ENCODE results near the gene FAM193B. TPM values are rescaled to one million over a fixed set of nuclear protein-coding genes. Genes with fewer than 3 reads are reported as not detected.

FAM193B gene
- total and polyA plus RNA-seq, 4 donors: 14.3 to 31.8 (median 15.8) TPM

DNA sequence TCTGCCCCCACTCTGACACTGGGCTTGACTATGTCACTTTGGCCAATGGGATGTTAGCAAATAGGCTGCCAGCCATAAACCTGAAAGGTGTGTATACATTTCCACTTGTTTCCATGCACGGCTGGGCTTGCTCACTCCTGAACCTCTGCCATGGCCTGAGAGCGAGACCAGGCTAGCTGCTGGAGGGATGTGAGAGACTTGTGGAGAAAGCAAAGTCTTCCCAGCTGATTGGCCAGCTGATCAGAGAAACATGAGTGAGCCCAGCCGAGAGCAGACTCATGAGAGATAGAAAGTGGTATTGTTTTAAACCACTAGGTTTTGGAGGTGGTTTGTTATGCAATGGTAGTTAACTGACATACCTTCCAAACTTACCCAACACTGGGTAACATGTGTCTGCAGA, 13.9 kb downstream of the FAM193B start:
- DNase-seq (ENCODE audit: low spot score): no peak
- H3K36me3 ChIP-seq (ENCODE audit: control insufficient read depth in 4 of 4, insufficient read depth in 3 of 4, low read depth in 1 of 4, low read length in 3 of 4): peaks cover 9 to 19% (median 17%) of the 10 kb centered on the region in 4 donors
- WGBS: 86% methylated on average over 3 of the region's 3 CpGs
- no peak overlapping the region for H3K27ac ChIP-seq (ENCODE audit: low read depth in 1 of 2, low read length in 2 of 2)
- H3K4me3 ChIP-seq (ENCODE audit: low read depth in 1 of 3, low read length in 3 of 3): no peak overlapping the region
- H3K27me3 ChIP-seq (ENCODE audit: control insufficient read depth in 4 of 4, insufficient read depth in 4 of 4, low read length in 3 of 4): no peaks in the 10 kb centered on the region
- H3K4me1 ChIP-seq (ENCODE audit: control insufficient read depth in 4 of 4, insufficient read depth in 4 of 4, low read length in 3 of 4): peaks cover 0 to 5% (median 3%) of the 10 kb centered on the region in 4 donors
- no peak overlapping the region for H3K9ac ChIP-seq (ENCODE audit: low read depth in 1 of 2, low read length in 2 of 2)
- TF ChIP-seq, protein P1, sequence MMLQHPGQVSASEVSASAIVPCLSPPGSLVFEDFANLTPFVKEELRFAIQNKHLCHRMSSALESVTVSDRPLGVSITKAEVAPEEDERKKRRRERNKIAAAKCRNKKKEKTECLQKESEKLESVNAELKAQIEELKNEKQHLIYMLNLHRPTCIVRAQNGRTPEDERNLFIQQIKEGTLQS (IDR thresholded peaks at IDR 0.05): no peak
- no peaks in the 10 kb centered on the region for H3K9me3 ChIP-seq (ENCODE audit: control insufficient read depth in 4 of 4, low read length in 3 of 4)

DNA sequence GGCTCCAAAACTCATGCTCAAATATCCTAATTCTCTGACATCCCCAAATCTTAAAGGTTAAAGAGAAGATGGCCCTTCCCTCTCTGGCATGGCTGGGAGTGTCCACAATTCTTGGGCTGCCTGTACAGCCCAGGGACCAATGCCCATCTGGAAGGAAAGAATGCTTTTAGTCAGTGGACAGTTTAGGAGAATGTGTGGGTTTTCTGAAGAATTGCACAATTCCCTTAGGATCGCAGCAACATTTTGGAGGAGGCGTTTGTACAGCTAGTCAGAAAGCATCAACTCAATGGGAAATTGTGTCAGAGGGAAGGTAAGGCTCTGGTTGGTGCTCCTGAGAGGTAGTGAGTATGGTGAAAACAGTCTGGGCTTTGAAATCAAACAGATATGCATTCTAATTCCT, 15.0 kb downstream of the FAM193B start:
- Histone ChIP-seq H3K4me3 (ENCODE audit: low read depth in 1 of 3, low read length in 3 of 3) (no peak overlapping the region), H3K9me3 (ENCODE audit: control insufficient read depth in 4 of 4, low read length in 3 of 4) (no peaks in the 10 kb centered on the region), H3K27ac (ENCODE audit: low read depth in 1 of 2, low read length in 2 of 2) (no peak overlapping the region), H3K27me3 (ENCODE audit: control insufficient read depth in 4 of 4, insufficient read depth in 4 of 4, low read length in 3 of 4) (no peaks in the 10 kb centered on the region), H3K36me3 (ENCODE audit: control insufficient read depth in 4 of 4, insufficient read depth in 3 of 4, low read depth in 1 of 4, low read length in 3 of 4) (peaks cover 9 to 19% (median 17%) of the 10 kb centered on the region in 4 donors), H3K4me1 (ENCODE audit: control insufficient read depth in 4 of 4, insufficient read depth in 4 of 4, low read length in 3 of 4) (peaks cover 2 to 16% (median 9%) of the 10 kb centered on the region in 4 donors), H3K9ac (ENCODE audit: low read depth in 1 of 2, low read length in 2 of 2) (no peak overlapping the region)
- TF ChIP-seq YY1 (IDR thresholded peaks at IDR 0.05): no peak
- TF ChIP-seq, protein P2, sequence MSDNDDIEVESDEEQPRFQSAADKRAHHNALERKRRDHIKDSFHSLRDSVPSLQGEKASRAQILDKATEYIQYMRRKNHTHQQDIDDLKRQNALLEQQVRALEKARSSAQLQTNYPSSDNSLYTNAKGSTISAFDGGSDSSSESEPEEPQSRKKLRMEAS (IDR thresholded peaks at IDR 0.05): no peak
- no peak for TF ChIP-seq RAD21 (IDR thresholded peaks at IDR 0.05)
- DNase-seq (ENCODE audit: low spot score): no peak
- WGBS: 86% methylated on average over 2 of the region's 2 CpGs

DNA sequence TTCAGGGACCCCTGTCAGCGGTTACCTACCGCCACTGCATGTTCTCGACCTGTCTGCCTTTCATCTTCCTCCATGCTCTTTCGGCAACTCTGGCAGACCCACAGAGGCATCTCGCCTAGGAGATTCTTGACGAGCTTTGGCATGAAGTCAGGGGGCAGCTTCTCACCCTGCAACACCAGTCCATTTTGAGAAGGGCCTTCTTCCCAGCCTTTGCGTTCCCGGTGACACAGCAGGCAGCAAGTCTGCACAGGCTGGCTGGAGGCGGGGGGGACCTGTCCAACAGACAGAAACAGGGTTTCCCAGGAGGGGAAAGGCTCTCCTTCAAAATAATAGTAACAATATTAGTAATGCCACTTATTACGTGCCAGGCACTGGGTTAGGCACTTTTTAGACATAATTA, 15.5 kb downstream of the FAM193B start:
- H3K9ac ChIP-seq (ENCODE audit: low read depth in 1 of 2, low read length in 2 of 2): no peak overlapping the region
- peaks cover 2 to 15% (median 12%) of the 10 kb centered on the region in 4 donors for H3K4me1 ChIP-seq (ENCODE audit: control insufficient read depth in 4 of 4, insufficient read depth in 4 of 4, low read length in 3 of 4)
- H3K36me3 ChIP-seq (ENCODE audit: control insufficient read depth in 4 of 4, insufficient read depth in 3 of 4, low read depth in 1 of 4, low read length in 3 of 4): peaks cover 9 to 21% (median 17%) of the 10 kb centered on the region in 4 donors
- no peak overlapping the region for H3K4me3 ChIP-seq (ENCODE audit: low read depth in 1 of 3, low read length in 3 of 3)
- no peak overlapping the region for H3K27ac ChIP-seq (ENCODE audit: low read depth in 1 of 2, low read length in 2 of 2)
- DNase-seq (ENCODE audit: low spot score): no peak
- no peak for TF ChIP-seq RAD21 (IDR thresholded peaks at IDR 0.05)
- no peak for TF ChIP-seq SP1 (IDR thresholded peaks at IDR 0.05)
- no peak for TF ChIP-seq FOXA2 (IDR thresholded peaks at IDR 0.05)
- TF ChIP-seq, protein P3, sequence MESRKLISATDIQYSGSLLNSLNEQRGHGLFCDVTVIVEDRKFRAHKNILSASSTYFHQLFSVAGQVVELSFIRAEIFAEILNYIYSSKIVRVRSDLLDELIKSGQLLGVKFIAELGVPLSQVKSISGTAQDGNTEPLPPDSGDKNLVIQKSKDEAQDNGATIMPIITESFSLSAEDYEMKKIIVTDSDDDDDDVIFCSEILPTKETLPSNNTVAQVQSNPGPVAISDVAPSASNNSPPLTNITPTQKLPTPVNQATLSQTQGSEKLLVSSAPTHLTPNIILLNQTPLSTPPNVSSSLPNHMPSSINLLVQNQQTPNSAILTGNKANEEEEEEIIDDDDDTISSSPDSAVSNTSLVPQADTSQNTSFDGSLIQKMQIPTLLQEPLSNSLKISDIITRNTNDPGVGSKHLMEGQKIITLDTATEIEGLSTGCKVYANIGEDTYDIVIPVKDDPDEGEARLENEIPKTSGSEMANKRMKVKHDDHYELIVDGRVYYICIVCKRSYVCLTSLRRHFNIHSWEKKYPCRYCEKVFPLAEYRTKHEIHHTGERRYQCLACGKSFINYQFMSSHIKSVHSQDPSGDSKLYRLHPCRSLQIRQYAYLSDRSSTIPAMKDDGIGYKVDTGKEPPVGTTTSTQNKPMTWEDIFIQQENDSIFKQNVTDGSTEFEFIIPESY (IDR thresholded peaks at IDR 0.05): no peak
- no peak for TF ChIP-seq HNF4G (IDR thresholded peaks at IDR 0.05)
- TF ChIP-seq HNF4A (conservative IDR thresholded peaks at IDR 0.05): no peak
- no peak for TF ChIP-seq EGR1 (IDR thresholded peaks at IDR 0.05; ENCODE audit: low read depth in 2 of 2)
- TF ChIP-seq, protein P1 (IDR thresholded peaks at IDR 0.05): no peak
- TF ChIP-seq, protein P4, sequence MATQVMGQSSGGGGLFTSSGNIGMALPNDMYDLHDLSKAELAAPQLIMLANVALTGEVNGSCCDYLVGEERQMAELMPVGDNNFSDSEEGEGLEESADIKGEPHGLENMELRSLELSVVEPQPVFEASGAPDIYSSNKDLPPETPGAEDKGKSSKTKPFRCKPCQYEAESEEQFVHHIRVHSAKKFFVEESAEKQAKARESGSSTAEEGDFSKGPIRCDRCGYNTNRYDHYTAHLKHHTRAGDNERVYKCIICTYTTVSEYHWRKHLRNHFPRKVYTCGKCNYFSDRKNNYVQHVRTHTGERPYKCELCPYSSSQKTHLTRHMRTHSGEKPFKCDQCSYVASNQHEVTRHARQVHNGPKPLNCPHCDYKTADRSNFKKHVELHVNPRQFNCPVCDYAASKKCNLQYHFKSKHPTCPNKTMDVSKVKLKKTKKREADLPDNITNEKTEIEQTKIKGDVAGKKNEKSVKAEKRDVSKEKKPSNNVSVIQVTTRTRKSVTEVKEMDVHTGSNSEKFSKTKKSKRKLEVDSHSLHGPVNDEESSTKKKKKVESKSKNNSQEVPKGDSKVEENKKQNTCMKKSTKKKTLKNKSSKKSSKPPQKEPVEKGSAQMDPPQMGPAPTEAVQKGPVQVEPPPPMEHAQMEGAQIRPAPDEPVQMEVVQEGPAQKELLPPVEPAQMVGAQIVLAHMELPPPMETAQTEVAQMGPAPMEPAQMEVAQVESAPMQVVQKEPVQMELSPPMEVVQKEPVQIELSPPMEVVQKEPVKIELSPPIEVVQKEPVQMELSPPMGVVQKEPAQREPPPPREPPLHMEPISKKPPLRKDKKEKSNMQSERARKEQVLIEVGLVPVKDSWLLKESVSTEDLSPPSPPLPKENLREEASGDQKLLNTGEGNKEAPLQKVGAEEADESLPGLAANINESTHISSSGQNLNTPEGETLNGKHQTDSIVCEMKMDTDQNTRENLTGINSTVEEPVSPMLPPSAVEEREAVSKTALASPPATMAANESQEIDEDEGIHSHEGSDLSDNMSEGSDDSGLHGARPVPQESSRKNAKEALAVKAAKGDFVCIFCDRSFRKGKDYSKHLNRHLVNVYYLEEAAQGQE (IDR thresholded peaks at IDR 0.05): no peak
- TF ChIP-seq, protein P5, sequence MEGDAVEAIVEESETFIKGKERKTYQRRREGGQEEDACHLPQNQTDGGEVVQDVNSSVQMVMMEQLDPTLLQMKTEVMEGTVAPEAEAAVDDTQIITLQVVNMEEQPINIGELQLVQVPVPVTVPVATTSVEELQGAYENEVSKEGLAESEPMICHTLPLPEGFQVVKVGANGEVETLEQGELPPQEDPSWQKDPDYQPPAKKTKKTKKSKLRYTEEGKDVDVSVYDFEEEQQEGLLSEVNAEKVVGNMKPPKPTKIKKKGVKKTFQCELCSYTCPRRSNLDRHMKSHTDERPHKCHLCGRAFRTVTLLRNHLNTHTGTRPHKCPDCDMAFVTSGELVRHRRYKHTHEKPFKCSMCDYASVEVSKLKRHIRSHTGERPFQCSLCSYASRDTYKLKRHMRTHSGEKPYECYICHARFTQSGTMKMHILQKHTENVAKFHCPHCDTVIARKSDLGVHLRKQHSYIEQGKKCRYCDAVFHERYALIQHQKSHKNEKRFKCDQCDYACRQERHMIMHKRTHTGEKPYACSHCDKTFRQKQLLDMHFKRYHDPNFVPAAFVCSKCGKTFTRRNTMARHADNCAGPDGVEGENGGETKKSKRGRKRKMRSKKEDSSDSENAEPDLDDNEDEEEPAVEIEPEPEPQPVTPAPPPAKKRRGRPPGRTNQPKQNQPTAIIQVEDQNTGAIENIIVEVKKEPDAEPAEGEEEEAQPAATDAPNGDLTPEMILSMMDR (IDR thresholded peaks at IDR 0.05; ENCODE audit: low read depth, low read length, missing input control): no peak
- TF ChIP-seq RXRA (IDR thresholded peaks at IDR 0.05): no peak
- TF ChIP-seq NR2F2 (IDR thresholded peaks at IDR 0.05): no peak
- TF ChIP-seq, protein P2 (IDR thresholded peaks at IDR 0.05): no peak
- no peak for TF ChIP-seq GABPA (IDR thresholded peaks at IDR 0.05 in 1 of 2, conservative IDR thresholded peaks at IDR 0.05 in 1 of 2)
- no peak for TF ChIP-seq YY1 (IDR thresholded peaks at IDR 0.05)
- TF ChIP-seq TAF1 (conservative IDR thresholded peaks at IDR 0.05): no peak
- TF ChIP-seq JUND (IDR thresholded peaks at IDR 0.05): no peak
- H3K27me3 ChIP-seq (ENCODE audit: control insufficient read depth in 4 of 4, insufficient read depth in 4 of 4, low read length in 3 of 4): no peaks in the 10 kb centered on the region
- 96% methylated on average over 10 of the region's 10 CpGs for WGBS
- no peaks in the 10 kb centered on the region for H3K9me3 ChIP-seq (ENCODE audit: control insufficient read depth in 4 of 4, low read length in 3 of 4)
